A549 (cell line): ENCODE data around the gene MUC5B. TPM values are rescaled to one million over a fixed set of nuclear protein-coding genes. Genes with fewer than 3 reads are reported as not detected.

ENCODE experiments used
- ATAC-seq, 2 experiments: fragments of 200-7000 bp in 1 of 2; fragments of >200 bp in 1 of 2; cut with Nextera tagmentation in 1 of 2; cut with Tn5 transposase in 1 of 2; 3 replicates each; pipeline versions ENCODE4 v1.8.0 to v1.9.1; 2018 to 2020; ENCODE audit warnings: mild to moderate bottlenecking in 1 of 2, moderate library complexity in 1 of 2
- CTCF ChIA-PET: fragments of 300-600 bp; sonication (Branson Sonifier 250); formaldehyde crosslinking; extraction: SDS; loops from one replicate; lab custom pipeline; 2021; ENCODE audit warnings: antibody characterized with exemption, inconsistent platforms; lab: Yijun Ruan, JAX
- POLR2A ChIA-PET: fragments of 350-600 bp; formaldehyde crosslinking; extraction: SDS; loops from one replicate; lab custom pipeline; 2021; ENCODE audit warnings: antibody characterized with exemption, inconsistent platforms; lab: Yijun Ruan, JAX
- DNase-seq, 2 experiments: peaks; one replicate each; pipeline versions ENCODE4 v3.0.0 to v3.0.0-alpha.2; 2011 to 2016; ENCODE audit warnings: low read depth in 1 of 2, low spot score in 1 of 2
- FAIRE-seq: peaks from 2 replicates; lab custom pipeline; 2011; peaks lifted over from hg19 to GRCh38; lab: Jason Lieb, UNC
- H3K27ac ChIP-seq, 2 experiments: fragments of >200 bp; sonication (Bioruptor Twin); formaldehyde crosslinking; 3 replicates each; pipeline ENCODE4 v1.5.1; 2016 to 2017
- H3K4me1 ChIP-seq: fragments of >200 bp; sonication (Bioruptor Twin); formaldehyde crosslinking; 3 replicates; pipeline ENCODE4 v1.6.1; 2016
- H3K4me2 ChIP-seq: fragments of >200 bp; sonication (Bioruptor Twin); formaldehyde crosslinking; 3 replicates; pipeline ENCODE4 v1.6.1; 2016
- H3K4me3 ChIP-seq: fragments of >200 bp; sonication (Bioruptor Twin); formaldehyde crosslinking; 3 replicates; pipeline ENCODE4 v1.5.1; 2016
- H3K9me3 ChIP-seq: fragments of >200 bp; sonication (Bioruptor Twin); formaldehyde crosslinking; 3 replicates; pipeline ENCODE4 v1.6.1; 2016
- BCL3 ChIP-seq: fragments of >200 bp; sonication (Bioruptor Twin); formaldehyde crosslinking; IDR thresholded peaks from 3 replicates; pipeline ENCODE4 v1.6.1; 2016
- CBX2 ChIP-seq: fragments of 200-600 bp; sonication (generic); IDR thresholded peaks from 2 replicates; pipeline ENCODE4 v1.6.1; 2016; ENCODE audit warnings: low read depth, mild to moderate bottlenecking, borderline replicate concordance
- CHD4 ChIP-seq: fragments of 200-600 bp; sonication (generic); IDR thresholded peaks from 2 replicates; pipeline ENCODE4 v1.6.1; 2016; ENCODE audit warnings: antibody characterized with exemption, mild to moderate bottlenecking, borderline replicate concordance
- E2F6 ChIP-seq: IDR thresholded peaks from 2 replicates; pipeline ENCODE4 v1.6.1; 2012; ENCODE audit warnings: low read depth, borderline replicate concordance
- EHMT2 ChIP-seq: fragments of 200-600 bp; sonication (generic); IDR thresholded peaks from 2 replicates; pipeline ENCODE4 v1.6.1; 2016; ENCODE audit warnings: antibody characterized with exemption, low read depth, mild to moderate bottlenecking, moderate library complexity
- ELK1 ChIP-seq: fragments of 150-350 bp; IDR thresholded peaks from 2 replicates; pipeline ENCODE4 v1.6.1; 2014; ENCODE audit warnings: low read depth, mild to moderate bottlenecking, low read length
- ESRRA ChIP-seq: fragments of 150-350 bp; IDR thresholded peaks from 2 replicates; pipeline ENCODE4 v1.6.1; 2014; ENCODE audit warnings: mild to moderate bottlenecking, low read length, borderline replicate concordance
- FOSL2 ChIP-seq, 2 experiments: fragments of 450-650 bp in 1 of 2; fragments of >200 bp in 1 of 2; sonication (Bioruptor Twin) in 1 of 2; formaldehyde crosslinking; IDR thresholded peaks; 2 replicates each; pipeline versions ENCODE4 v1.5.0 to v1.6.1; 2016 to 2020; ENCODE audit warnings: mild to moderate bottlenecking in 1 of 2, moderate library complexity in 1 of 2
- HDAC2 ChIP-seq: fragments of 200-600 bp; sonication (generic); IDR thresholded peaks from 2 replicates; pipeline ENCODE4 v1.6.1; 2016
- HEYL ChIP-seq: fragments of 250-450 bp; sonication (Bioruptor Pico); IDR thresholded peaks from 2 replicates; pipeline ENCODE4 v1.8.0; 2021; ENCODE audit warnings: mild to moderate bottlenecking, moderate library complexity
- HMGXB4 ChIP-seq: fragments of 250-450 bp; sonication (Bioruptor Pico); IDR thresholded peaks from 2 replicates; pipeline ENCODE4 v1.5.0; 2021; ENCODE audit warnings: mild to moderate bottlenecking, moderate library complexity, borderline replicate concordance
- HOXB13 ChIP-seq: fragments of 250-450 bp; sonication (Bioruptor Pico); IDR thresholded peaks from 2 replicates; pipeline ENCODE4 v1.5.0; 2020; ENCODE audit warnings: low read depth, mild to moderate bottlenecking, moderate library complexity
- MAX ChIP-seq: IDR thresholded peaks from 2 replicates; pipeline ENCODE4 v1.6.1; 2012
- MYC ChIP-seq: IDR thresholded peaks from 2 replicates; pipeline ENCODE4 v1.6.1; 2012; ENCODE audit warnings: mild to moderate bottlenecking, inconsistent platforms, low read length, improper control_type of control experiment, borderline replicate concordance
- POLR2A ChIP-seq: IDR thresholded peaks from 2 replicates; pipeline ENCODE4 v1.6.1; 2012; ENCODE audit warnings: mild to moderate bottlenecking, low read length
- RAD21 ChIP-seq, 2 experiments: fragments of >200 bp in 1 of 2; sonication (Bioruptor Twin) in 1 of 2; formaldehyde crosslinking in 1 of 2; IDR thresholded peaks in 1 of 2; conservative IDR thresholded peaks in 1 of 2; 2 replicates in 1 of 2; 3 replicates in 1 of 2; pipeline ENCODE4 v1.6.1; 2012 to 2018; ENCODE audit warnings: inconsistent platforms in 1 of 2
- RARB ChIP-seq: fragments of 250-450 bp; sonication (Bioruptor Pico); IDR thresholded peaks from 2 replicates; pipeline ENCODE4 v1.8.0; 2021; ENCODE audit warnings: mild to moderate bottlenecking, moderate library complexity
- RCOR1 ChIP-seq: fragments of 150-350 bp; IDR thresholded peaks from 2 replicates; pipeline ENCODE4 v1.6.1; 2014; ENCODE audit warnings: antibody characterized with exemption, low read length, low read depth
- RFX5 ChIP-seq: fragments of 450-650 bp; IDR thresholded peaks from 2 replicates; pipeline ENCODE4 v1.7.1; 2014; ENCODE audit warnings: antibody characterized with exemption, mild to moderate bottlenecking, moderate library complexity
- TP53 ChIP-seq: fragments of 250-450 bp; sonication (Bioruptor Pico); IDR thresholded peaks from 2 replicates; pipeline ENCODE4 v1.5.0; 2021; ENCODE audit warnings: mild to moderate bottlenecking, moderate library complexity
- WGBS: methylation state at CpG from one replicate; pipeline ENCODE4 v1.1.6; 2017; ENCODE audit errors: missing lambda C conversion rate; 5-methylcytosine and 5-hydroxymethylcytosine counted together
- polyA plus RNA-seq, 4 experiments: library from polyadenylated mRNA; depleted of rRNA in 3 of 4; stranded (reverse); fragments of >200 nt; fragmentation: RNase III in 1 of 4; extraction: RNeasy Plus Mini Kit Qiagen cat#74134 plus additional on column Dnase treatment in 1 of 4; gene quantifications; 2 replicates in 3 of 4; 3 replicates in 1 of 4; pipeline ENCODE4 v1.2.3, GENCODE V29; 2011 to 2017

Gene MUC5B
- polyA plus RNA-seq, 2 of the 4 experiments (the other 2 are of a cell fraction), result 0.85 to 1.4 TPM

GRCh38 chr11:1295086-1295485 lies 72.2 kb downstream of the MUC5B start:
- TF ChIP-seq HMGXB4 (CRISPR knock-in tag) (no peak), ESRRA (no peak), HDAC2 (no peak), MYC (no peak), POLR2A (no peak)
- TF ChIP-seq, all 56 proteins: peak for 0
- no peak for DNase-seq
- H3K4me3 ChIP-seq, result no peak overlapping the region
- H3K27ac ChIP-seq, result no peak overlapping the region
- H3K9me3 ChIP-seq, result no peaks in the 10 kb centered on the region
- 87% methylated on average over 18 of the region's 22 CpGs for WGBS
- CTCF ChIA-PET, result interaction anchor here (1.4 kb wide), 1 partner anchor 10 kb away, joined by 3 read pairs; no protein-coding TSS in a partner anchor
- ATAC-seq, result no peak
- H3K4me2 ChIP-seq, result no peak overlapping the region
- POLR2A ChIA-PET, result no interaction called here
- H3K4me1 ChIP-seq, result peaks cover 18% of the 10 kb centered on the region
- FAIRE-seq, result no peak

GRCh38 chr11:1295591-1295990 lies 72.7 kb downstream of the MUC5B start:
- TF ChIP-seq CBX2, result no peak
- no peak for TF ChIP-seq RARB (CRISPR knock-in tag)
- no peak for TF ChIP-seq HEYL (CRISPR knock-in tag)
- TF ChIP-seq BCL3, result no peak
- TF ChIP-seq RCOR1, result no peak
- TF ChIP-seq EHMT2, result no peak
- TF ChIP-seq RAD21 (conservative IDR thresholded peaks at IDR 0.05 in 1 of 2, IDR thresholded peaks at IDR 0.05 in 1 of 2), result no peak
- TF ChIP-seq HMGXB4 (CRISPR knock-in tag), result no peak
- TF ChIP-seq RFX5, result no peak
- no peak for TF ChIP-seq TP53 (CRISPR knock-in tag)
- TF ChIP-seq HOXB13 (CRISPR knock-in tag), result no peak
- TF ChIP-seq MAX, result no peak
- no peak for TF ChIP-seq ELK1
- no peak for TF ChIP-seq E2F6
- no peak for TF ChIP-seq FOSL2 (IDR thresholded peaks at IDR 0.05)
- TF ChIP-seq FOSL2 (CRISPR knock-in tag; IDR thresholded peaks at IDR 0.05), result no peak
- no peak for TF ChIP-seq CHD4
- no peak for DNase-seq
- WGBS, result 90% methylated on average over 13 of the region's 23 CpGs

More at GRCh38 chr11:1295591-1295990, 72.7 kb downstream of the MUC5B start:
- H3K4me2 ChIP-seq, result no peak overlapping the region
- peaks cover 18% of the 10 kb centered on the region for H3K4me1 ChIP-seq
- no peak overlapping the region for H3K4me3 ChIP-seq
- no peak overlapping the region for H3K27ac ChIP-seq
- no peaks in the 10 kb centered on the region for H3K9me3 ChIP-seq
- CTCF ChIA-PET, result interaction anchor here (1.4 kb wide), 1 partner anchor 9 kb away, joined by 3 read pairs; no protein-coding TSS in a partner anchor
- FAIRE-seq (no peak), ATAC-seq (no peak)
- POLR2A ChIA-PET, result no interaction called here
